HG03378 (cell line): Measurements from ENCODE around the gene SAMD4B.
"Not testable (repeated sequence)": the region's sequence is repeated elsewhere in the genome, so short reads cannot be mapped to it uniquely, and the experiment has no call there.

Experiments
- ATAC-seq: cut with Tn5 transposase; IDR thresholded peaks from one replicate; pipeline ENCODE4 v1.9.1; 2021; ENCODE audit warnings: mild to moderate bottlenecking, moderate library complexity; ENCODE audit not compliant: unreplicated experiment

SAMD4B gene

DNA sequence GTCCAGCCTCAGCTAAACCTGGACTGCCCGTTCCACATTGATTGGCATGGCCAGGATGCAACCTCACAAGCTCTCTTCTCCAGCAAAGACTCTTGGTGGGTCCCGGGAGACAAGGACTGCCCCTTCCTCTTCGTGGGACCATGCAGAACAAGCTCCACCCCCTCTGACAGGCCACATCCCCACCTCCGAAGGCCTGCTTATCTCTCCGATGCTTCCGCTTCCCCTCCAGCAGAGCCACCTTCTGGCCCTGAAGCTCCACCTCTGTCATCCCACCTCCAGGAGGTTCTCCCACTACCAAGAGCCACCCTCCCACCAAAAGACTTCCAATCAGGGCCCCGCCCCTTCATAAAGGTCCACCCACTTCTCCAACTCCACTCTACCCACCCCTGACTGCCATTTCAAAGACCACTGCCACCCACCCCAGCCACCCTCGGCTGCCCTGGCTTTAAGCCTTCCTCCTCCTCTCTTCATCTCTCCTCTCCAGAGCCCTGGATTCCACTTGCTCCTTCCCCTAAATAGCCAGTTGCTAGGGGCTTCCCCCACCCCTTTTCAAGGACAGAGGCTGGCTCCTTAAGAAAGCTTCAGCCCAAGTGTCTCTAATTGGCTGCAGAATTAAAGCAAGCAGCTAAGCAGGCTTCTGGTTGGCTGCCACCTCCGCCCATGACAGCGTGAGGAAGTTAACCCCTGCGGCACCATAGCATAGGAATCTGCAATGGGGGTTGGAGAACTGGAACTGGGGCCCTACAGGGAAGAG is 31.5 kb upstream of the SAMD4B start:
- no peak for ATAC-seq

DNA sequence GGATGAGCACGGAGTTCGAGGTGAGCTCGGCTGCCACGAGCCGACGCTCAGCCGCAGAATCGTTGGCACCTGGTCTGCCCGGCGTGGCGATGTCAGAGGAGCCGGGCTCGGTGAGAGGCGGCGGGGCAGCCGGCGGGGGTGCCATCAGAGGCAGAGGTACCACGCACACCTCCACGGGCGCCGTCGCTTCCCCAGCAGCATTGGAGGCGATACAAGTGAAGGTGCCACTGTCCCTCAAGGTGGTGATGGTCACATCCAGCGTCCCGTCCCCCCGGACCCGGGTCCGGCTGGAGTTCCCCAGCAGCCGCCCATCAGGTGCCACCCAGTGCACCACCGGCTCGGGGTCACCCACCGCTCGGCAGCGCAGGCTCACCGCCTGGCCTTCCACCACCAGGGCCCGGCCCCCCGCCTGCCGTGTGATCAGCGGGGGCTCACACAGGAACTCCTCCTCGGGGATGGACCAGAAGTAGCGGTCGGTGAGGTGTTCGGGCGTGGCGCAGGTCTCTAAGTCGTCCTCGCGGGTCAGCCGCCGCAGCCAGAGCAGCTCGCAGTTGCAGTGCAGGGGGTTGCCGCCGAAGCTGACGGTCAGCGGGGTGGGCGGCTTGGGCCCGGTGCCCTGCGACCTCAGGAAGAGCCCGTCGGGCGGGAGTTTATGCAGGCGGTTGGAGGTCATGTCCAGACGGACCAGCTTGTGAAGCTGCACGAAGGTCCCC is 28.0 kb upstream of the SAMD4B start:
- no peak for ATAC-seq

DNA sequence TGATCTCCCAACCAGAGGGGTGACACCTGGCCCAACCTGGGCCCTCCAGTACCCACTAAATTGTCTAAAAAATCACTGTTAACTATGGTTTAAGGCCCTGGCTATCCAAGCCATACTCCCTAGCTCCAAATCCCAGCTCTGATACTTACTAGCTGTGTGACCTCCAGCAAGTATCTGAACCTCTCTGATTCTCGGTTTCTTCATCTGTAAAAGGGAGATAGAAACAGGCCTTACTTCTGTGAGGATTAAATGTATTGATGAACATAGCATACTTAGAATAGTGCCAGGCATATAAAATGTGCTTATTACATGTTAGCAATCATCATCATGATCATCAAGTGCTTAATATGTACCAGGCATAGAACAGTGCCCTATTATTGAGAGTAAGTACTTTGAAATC is 26.3 kb upstream of the SAMD4B start:
- ATAC-seq: no peak

DNA sequence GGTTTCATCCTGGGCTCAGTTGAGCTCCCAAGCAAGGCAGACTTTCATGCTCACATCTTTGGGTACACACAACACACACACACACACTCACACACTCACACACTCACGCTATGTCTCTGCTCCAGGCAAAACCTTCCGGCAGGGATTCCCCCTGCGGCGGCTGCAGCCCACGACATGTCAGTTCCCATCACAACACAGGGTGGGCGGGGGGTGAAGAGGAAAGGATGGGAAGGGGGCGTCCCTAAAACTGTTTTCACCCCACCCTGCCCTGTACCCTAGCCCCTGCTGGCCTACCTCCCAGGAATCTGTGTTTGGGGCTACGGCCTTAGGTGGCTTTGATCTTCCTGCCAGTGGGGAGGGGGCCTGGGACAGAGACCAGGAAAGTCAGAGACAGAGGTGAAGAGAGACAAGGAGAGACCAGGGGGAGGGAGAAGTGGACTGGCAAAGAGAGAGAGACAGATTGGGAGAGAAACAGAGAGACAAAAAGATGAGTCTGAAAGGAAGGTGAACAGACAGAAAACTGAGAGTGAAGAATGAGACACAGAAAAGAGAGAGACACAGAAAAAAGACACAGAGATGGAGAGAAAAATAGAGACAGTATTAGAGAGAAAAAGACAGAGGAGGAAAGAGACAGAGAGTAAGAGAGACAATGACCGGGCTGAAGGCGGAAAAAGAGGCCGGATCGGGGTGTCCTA is 25.4 kb upstream of the SAMD4B start:
- no peak for ATAC-seq

DNA sequence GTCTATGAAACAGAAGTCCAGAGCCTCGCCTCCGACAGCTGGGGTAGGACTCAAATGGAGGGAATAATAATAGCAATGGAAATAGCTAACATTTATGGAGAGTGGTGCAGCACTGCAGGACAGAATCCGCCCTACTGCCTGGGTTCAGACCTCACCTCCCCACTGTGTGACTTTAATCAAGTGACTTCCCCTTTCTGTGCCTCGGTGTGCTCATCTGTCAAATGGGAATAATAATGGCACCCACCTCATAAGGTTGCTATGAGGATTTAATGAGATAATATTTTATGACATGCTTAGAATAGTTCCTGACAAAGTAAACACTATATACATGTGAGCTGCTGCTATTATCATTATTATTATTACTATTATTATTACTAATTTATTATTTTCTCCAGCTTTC is 24.7 kb upstream of the SAMD4B start:
- no peak for ATAC-seq

DNA sequence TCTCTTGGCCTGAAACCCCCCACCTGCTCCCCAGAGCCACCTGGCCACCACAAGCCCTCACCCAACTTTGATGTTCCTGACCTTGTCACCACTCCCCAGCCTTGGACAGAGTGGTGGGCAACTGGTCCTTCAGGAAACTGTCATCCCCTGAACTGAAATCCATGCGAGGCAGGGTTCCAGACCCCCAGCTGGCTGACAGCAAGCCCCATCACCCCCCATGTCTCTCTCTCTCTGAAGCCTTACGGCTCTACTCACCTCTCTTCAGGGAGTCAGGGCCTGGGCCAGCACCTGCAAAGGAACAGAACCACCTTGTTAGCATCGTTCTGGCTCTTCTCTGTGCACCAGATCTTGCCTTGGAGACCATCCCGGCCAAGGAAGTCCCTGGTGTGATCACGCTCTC is 24.1 kb upstream of the SAMD4B start:
- no peak for ATAC-seq

DNA sequence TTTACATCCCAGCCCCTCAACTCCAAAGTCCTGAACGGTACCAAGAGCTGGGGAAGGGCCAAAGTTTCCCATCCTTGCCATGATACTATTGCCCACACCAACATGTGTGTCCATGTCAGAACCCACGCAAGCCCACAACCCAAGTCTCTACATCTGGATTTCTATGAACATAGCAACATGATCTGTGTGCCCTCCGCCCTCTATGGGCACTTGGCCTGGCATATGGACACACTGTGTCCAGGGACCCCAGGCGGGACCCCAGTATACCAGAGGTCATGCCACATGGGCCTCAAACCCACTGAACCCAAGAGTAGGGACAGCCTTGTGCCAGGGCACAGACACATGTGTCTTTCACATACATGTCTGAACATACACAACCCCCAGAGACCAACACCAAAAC is 23.5 kb upstream of the SAMD4B start:
- ATAC-seq: no peak

DNA sequence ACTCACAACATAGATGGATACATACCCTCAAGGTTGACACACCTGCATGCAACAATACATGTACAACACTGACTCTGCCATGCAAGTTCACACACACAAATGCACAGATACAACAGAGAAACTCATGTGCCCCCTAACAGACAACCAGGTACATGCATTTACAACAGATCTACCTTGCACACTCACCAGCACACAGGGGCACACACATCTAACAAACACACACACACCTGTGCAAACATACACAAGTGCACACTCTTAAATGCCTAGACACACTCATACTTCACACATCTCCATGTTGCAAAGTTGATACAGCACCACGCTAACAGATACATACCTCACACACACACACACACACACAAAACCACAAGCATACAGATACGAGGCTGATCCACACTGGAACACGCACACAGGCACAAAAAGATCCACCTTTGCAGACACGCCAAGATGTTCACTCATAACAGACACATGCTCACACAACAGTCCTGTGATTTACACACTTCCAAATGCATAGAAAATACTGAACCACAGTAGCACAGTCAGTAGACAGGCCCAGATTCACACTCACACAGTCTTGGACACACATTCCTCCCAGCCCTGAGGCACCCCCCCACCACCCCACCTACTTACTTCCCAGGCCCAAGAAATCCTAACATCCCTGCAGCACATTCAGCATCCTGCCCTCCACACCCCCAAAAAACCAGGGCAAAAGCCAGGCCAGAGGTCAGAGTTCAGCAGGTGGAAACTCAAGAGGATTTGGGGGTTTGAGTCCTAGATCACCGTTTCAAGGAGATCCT is 22.9 kb upstream of the SAMD4B start:
- no peak for ATAC-seq

DNA sequence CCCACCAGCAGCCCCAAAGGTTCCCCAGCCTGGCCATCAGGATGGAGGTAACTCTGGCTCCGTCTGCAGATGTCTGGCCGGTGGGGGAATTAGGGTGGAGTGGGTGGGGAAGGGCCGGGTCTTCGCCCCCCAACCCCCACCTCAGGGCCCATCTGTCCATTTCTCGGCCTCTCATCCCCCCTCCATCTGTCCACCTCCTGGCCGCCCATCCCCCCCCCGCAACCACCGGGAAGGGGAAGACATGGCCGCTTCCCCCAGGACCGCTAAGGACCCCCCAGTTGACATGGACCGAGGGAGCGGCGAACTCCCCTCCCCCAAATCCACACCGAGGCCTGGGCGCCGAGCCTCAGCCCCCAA is 22.4 kb upstream of the SAMD4B start:
- ATAC-seq: no peak

DNA sequence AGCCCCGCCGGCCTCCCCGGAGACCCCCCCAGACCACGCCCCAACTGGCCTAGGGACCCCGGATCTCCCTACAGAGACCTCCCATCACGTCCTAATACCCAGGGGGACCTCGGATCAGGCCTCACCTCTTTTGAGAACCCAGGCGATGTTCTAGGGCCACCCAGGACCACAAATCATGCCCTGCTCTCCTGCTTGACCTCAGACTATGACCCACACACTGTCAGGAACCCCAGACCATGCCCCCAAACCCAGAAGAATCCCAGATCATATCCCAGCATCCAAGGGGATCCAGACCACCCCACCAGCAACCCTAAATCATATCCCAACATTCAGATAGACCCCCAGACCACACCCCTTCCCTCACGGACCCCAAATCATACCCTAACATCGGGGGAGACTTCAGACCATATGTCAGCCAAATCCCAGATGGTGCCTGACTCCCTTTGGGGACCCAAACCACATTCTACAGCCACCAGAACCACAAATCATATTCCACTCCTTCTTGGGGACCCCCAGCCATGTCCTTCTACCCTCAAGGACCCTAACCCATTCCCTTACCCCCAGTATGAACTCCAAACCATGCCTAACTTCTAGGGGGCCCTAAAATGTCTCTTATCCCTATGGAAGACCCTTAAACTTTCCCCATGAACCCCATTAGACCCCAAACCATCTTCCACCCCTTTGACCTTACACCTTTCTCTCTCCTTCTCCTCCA is 20.9 kb upstream of the SAMD4B start:
- no peak for ATAC-seq

DNA sequence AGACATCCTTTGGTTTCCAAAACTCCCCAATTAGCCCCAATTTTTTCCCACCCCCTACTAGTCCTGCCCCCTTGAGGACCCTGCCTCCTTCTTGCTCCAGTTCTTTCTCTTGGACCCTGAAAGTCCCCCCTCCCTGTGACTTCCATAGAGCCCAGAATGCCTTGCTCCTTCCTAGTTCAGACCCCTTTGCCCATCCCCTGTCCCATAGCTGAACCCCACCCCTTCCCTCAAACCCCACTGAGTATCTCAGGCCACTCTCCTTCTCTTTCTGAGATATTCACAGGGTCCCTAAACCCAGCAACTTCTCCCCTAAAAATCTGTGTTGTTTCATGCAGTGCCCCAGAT is 20.4 kb upstream of the SAMD4B start:
- no peak for ATAC-seq

DNA sequence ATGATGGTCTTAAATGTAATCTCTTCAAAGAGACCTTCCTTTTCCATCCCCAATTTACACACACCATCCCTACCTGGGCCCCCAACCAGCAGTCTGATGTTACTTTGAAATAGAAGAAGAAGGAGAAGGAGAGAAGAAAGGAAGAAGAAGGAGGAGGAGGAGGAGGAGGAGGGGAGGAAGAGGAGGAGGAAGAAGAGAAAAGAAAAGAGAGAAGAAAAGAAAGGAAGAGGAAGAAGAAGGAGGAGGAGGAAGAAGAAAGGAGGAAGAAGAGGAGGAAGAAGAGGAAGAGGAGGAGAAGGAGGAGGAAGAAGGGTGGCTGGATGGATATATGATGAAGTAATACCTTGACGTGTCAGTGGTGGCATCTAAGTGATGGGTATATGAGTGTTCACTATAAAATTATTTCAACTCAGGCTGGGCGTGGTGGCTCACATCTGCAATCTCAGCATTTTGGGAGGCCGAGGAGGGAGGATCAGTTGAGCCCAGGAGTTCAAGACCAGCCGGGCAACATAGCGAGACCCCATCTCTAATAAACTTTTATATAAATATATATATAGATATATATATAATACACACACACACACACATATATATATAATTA is 17.9 kb upstream of the SAMD4B start:
- no peak for ATAC-seq

DNA sequence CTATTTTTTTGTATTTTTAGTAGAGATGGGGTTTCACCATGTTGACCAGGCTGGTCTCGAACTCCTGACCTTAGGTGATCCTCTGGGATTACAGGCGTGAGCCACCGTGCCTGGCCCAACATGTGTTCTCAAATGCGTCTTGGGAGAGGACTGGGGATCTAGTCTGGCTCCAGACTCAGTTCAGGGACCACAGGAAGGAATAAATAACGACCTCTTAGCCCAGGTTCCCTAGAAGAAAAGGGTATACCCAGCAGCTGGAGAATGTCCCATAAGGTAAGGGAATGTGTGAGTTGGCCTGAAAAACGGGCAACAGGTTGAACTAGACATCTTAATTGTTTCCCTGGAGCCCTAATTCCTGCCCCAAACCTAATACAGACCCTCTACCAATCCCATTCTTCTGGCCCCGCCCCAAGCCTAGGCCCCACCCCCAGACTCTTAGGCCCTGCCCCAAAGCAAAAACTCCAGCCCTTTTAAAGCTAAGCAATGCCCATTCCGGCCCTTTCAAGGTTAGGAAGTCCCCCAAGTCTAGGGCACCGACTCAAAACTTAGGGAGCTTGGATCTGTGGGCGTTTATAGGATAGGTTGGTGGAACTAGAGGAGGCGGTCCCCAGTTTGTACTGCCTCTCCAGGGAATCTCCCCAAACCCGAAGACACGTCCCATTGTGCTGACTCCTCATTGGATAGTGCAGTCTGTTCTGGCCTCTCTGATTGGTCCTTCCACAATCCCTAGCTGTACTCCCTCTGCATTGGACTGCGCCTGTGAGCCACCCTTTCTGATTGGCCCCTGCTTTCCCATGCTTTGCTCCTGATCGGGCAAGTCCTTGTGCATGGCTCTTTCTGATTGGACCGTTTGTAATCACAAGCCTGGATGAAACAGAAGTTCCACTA is 16.2 kb upstream of the SAMD4B start:
- ATAC-seq: no peak

DNA sequence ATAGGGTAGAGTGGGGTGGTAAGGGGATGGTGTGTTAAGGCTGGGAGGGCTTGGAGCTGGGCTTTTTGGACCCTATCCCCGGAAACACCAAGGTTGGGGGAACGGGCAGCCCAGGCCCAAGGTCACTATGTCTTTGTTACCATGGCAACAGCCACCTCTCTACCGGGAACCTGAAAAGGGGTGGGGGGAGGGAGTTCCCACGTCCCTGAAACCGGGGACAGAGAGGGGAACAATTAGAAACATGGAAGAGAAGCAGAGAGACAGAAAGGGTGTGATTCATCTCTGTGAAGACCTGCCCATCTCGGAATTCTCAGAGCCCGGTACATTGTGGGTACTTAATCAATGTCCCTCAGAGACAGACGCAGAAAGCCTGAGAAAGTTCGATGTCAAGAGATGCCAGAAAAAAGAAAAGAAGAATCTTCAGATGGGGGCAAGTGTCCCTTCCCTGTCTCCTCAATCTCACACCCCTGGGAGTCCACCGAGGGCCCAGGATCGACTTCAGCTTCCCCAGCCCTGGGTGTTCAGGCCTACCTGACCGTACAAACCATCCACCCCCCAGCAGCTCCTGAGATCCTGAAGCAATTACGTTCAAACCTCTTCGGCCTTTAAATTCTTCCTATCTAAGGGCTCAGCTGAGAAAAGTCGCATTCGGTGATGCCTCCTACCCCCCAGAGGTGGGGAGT is 14.7 kb upstream of the SAMD4B start:
- ATAC-seq: no peak

DNA sequence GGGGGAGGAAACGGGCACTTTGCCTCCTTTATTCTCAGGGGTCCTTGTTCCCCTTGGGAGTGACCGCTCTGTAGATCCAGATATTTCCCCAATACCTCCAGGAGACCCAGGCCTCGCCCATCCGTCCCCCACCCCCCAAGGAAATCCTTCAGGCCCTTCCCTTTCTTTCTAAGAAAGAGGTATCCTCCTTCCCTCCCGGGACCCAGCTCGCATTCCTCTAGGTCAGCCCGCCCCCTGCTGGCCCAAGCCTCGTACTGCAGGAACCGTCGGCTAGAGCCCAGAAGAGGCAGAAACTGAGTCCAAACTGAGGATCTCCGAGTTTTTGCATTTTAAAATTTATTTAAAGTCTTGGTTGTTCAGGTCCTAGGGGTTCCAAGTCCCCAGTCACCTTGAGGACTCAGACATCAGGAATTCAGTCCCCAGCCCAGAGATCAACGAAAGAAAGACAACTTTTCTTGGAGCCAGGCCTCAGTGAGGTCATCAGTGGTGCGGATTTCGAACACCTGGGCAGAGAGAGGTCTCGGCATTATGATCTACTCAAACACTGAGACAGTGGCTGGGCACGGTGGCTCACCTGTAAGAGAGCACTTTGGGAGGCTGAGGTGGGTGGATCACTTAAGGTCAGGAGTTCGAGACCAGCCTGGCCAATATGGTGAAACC is 14.0 kb upstream of the SAMD4B start:
- ATAC-seq: no peak

DNA sequence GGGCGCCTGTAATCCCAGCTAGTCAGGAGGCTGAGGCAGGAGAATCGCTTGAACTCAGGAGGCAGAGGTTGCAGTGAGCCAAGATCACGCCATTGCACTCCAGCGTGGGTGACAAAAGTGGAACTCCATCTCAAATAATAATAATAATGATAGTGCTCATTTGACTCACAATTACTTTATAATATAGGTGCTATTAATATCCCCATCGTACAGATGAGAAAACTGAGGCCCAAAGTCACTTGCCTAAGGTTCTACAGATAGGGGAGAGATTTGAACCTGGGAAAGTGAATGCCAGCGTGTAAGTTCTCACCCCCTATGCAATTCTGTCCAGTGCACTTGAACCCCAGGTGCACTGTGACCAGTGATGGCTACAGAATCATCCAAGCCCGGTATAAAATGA is 12.3 kb upstream of the SAMD4B start:
- ATAC-seq: no peak

DNA sequence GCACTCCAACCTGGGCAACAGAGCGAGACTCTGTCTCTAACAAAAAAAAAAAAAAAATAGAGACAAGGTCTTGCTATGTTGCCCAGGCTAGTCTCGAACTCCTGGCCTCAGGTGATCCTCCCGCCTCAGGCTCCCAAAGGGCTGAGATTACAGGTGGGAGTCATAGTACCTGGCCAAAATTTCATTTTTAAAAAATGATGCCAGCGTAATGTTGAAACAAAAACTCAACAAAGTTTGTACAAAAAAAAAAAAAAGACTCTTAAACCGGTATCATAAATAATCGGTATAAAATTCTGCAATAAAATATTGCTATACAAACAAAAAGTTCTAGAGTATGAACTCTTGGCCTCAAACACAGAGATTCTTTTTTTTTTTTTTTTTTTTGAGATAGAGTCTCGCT is 9.9 kb upstream of the SAMD4B start:
- no peak for ATAC-seq

DNA sequence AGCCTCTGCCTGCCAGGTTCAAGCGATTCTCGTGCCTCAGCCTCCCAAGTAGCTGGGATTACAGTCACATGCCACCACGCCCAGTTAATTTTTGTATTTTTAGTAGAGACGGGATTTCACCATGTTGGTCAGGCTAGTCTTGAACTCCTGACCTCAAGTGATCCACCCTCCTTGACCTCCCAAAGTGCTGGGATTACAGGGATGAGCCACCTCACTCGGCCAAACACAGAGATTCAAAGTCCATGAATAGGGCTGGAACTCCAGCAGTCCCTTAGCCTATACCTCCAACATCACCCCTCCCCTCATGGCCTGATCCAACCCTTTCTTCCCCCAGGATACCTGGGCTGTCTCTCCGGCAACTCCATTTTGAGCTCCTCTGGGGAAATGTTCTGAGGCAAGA is 9.5 kb upstream of the SAMD4B start:
- ATAC-seq: not testable (repeated sequence)
